K562 (cell line): ENCODE results near the gene ACTR3C. TPM values are rescaled to one million over a fixed set of nuclear protein-coding genes. Genes with fewer than 3 reads are reported as not detected.

Source experiments
- FOSL1 ChIP-seq: fragments of 200-800 bp; sonication (Bioruptor generic); conservative IDR thresholded peaks from 2 replicates; pipeline ENCODE4 v1.6.1; 2016; ENCODE audit warnings: missing genetic modification characterization, missing compliant biosample characterization
- KAT8 ChIP-seq: fragments of 450-650 bp; IDR thresholded peaks from 2 replicates; pipeline ENCODE4 v1.6.1; 2016; ENCODE audit warnings: low read depth, mild to moderate bottlenecking
- KDM5B ChIP-seq: fragments of 200-600 bp; sonication (generic); IDR thresholded peaks from 2 replicates; pipeline ENCODE4 v1.6.1; 2012; ENCODE audit warnings: low read depth, mild to moderate bottlenecking, moderate library complexity, low read length, control low read depth, inconsistent platforms; ENCODE audit not compliant: insufficient replicate concordance
- MAFG ChIP-seq: fragments of 450-650 bp; conservative IDR thresholded peaks from 2 replicates; pipeline ENCODE4 v1.6.1; 2016; ENCODE audit warnings: missing genetic modification characterization, missing compliant biosample characterization
- NEUROD1 ChIP-seq: fragments of 150-350 bp; IDR thresholded peaks from 2 replicates; pipeline ENCODE4 v1.6.1; 2014; ENCODE audit warnings: borderline replicate concordance, low read length, low read depth; ENCODE audit not compliant: partially characterized antibody
- RBFOX2 ChIP-seq: fragments of 200-400 bp; formaldehyde crosslinking; IDR thresholded peaks from 2 replicates; pipeline ENCODE4 v1.6.1; 2017; ENCODE audit warnings: low read depth, mild to moderate bottlenecking, low read length, moderate library complexity
- SETDB1 ChIP-seq: IDR thresholded peaks from one replicate; pipeline ENCODE4 v1.6.1; 2012; ENCODE audit warnings: low read length, control low read depth, inconsistent platforms
- ZNF551 ChIP-seq: fragments of 250-450 bp; sonication (Bioruptor Pico); IDR thresholded peaks from 2 replicates; pipeline ENCODE4 v1.5.0; 2021; ENCODE audit warnings: mild to moderate bottlenecking, moderate library complexity
- polyA plus RNA-seq, 8 experiments: library from polyadenylated mRNA; depleted of rRNA in 4 of 8; stranded (reverse) in 5 of 8; unstranded in 3 of 8; fragments of >200 nt; fragmentation: Nextera tagmentation in 2 of 8; fragmentation: Illumina TruSeq in 1 of 8; extraction: Ambion mirVana in 2 of 8; extraction: Trizol in 1 of 8; gene quantifications; 2 replicates each; pipeline versions ENCODE4 v1.2.1 to v1.2.3, GENCODE V29; 2011 to 2014; ENCODE audit warnings: inconsistent platforms in 1 of 8, missing spikeins in 1 of 8
- total RNA-seq, 7 experiments: library from RNA; depleted of rRNA in 6 of 7; stranded (reverse); fragments of >200 nt in 6 of 7; fragmentation: Illumina TruSeq in 2 of 7; extraction: Trizol in 2 of 7; gene quantifications; 2 replicates each; pipeline versions ENCODE4 v1.2.1 to v1.2.3, GENCODE V29; 2011 to 2021; ENCODE audit warnings: low replicate concordance in 1 of 7
- TF ChIP-seq, protein P1 (sequence below), 2 experiments: fragments of 450-650 bp in 1 of 2; sonication (generic) in 1 of 2; formaldehyde crosslinking in 1 of 2; IDR thresholded peaks; 2 replicates each; pipeline versions ENCODE4 v1.7.1 to v1.9.0; 2016 to 2022; ENCODE audit warnings: inconsistent platforms in 1 of 2, mild to moderate bottlenecking in 1 of 2, missing genetic modification reagents in 1 of 2
- TF ChIP-seq, protein P2 (sequence below): sonication (generic); formaldehyde crosslinking; IDR thresholded peaks from 2 replicates; pipeline ENCODE4 v1.8.0; 2022; ENCODE audit warnings: mild to moderate bottlenecking, missing genetic modification reagents
- TF ChIP-seq, protein P3 (sequence below): fragments of 250-450 bp; sonication (Bioruptor Pico); IDR thresholded peaks from 2 replicates; pipeline ENCODE4 v1.4.0; 2020; ENCODE audit warnings: mild to moderate bottlenecking, moderate library complexity

The ACTR3C gene
- total and polyA plus RNA-seq, 9 of the 15 experiments (the other 6 are each of a cell fraction or from before 2014, with no cell fraction given), result 9.0 to 35.4 (median 13.3) TPM

DNA sequence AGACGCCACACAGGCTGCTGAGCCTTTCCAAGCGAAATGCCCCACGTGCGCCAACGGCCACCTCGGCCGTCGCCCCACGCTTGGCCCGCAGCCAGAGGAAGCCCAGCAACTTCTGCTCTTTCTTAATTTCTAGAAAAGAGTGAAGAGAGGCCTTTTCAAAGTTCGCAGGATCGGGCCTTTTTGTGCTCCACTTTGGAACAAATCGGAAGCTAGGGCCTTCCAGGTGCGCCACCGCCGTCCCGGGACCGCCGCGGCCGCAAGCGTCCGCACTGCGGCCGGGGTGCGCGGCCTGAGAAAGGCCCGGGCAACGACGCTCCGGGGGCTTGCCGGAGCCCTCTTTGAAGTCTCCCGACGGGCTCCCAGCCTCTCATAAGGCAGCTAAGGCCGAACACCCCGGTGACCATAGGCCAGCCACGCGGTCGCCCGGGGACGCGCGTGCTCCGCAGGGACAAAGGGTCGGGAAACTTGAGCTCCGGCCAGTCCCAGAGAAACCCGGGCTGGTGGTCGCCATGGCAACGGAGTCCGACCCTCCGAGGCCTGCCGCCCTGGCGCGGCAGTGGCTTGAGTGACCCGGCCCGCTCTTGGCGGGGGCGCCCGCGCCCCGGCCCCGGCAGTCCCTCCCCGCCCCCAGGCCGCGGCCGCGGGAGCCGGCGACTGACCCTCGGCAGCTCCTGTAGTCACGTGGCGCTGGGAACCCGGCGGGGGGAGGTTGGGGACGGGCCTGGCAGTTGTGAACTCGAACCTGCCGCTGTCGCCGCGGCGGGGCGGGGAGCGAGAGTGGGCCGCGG is 44.9 kb upstream of the ACTR3C start, which contains the start of gene REPIN1 (continued):
- TF ChIP-seq, protein P1, sequence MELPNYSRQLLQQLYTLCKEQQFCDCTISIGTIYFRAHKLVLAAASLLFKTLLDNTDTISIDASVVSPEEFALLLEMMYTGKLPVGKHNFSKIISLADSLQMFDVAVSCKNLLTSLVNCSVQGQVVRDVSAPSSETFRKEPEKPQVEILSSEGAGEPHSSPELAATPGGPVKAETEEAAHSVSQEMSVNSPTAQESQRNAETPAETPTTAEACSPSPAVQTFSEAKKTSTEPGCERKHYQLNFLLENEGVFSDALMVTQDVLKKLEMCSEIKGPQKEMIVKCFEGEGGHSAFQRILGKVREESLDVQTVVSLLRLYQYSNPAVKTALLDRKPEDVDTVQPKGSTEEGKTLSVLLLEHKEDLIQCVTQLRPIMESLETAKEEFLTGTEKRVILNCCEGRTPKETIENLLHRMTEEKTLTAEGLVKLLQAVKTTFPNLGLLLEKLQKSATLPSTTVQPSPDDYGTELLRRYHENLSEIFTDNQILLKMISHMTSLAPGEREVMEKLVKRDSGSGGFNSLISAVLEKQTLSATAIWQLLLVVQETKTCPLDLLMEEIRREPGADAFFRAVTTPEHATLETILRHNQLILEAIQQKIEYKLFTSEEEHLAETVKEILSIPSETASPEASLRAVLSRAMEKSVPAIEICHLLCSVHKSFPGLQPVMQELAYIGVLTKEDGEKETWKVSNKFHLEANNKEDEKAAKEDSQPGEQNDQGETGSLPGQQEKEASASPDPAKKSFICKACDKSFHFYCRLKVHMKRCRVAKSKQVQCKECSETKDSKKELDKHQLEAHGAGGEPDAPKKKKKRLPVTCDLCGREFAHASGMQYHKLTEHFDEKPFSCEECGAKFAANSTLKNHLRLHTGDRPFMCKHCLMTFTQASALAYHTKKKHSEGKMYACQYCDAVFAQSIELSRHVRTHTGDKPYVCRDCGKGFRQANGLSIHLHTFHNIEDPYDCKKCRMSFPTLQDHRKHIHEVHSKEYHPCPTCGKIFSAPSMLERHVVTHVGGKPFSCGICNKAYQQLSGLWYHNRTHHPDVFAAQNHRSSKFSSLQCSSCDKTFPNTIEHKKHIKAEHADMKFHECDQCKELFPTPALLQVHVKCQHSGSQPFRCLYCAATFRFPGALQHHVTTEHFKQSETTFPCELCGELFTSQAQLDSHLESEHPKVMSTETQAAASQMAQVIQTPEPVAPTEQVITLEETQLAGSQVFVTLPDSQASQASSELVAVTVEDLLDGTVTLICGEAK (IDR thresholded peaks at IDR 0.05), result no peak
- TF ChIP-seq, protein P1 (CRISPR knock-in tag; IDR thresholded peaks at IDR 0.05), result no peak; the same call in 1 of the 2 replicates
- TF ChIP-seq NEUROD1, result peak; percentile 78
- TF ChIP-seq MAFG (tag), result no peak
- TF ChIP-seq KDM5B, result peak; percentile 83
- TF ChIP-seq, protein P2, sequence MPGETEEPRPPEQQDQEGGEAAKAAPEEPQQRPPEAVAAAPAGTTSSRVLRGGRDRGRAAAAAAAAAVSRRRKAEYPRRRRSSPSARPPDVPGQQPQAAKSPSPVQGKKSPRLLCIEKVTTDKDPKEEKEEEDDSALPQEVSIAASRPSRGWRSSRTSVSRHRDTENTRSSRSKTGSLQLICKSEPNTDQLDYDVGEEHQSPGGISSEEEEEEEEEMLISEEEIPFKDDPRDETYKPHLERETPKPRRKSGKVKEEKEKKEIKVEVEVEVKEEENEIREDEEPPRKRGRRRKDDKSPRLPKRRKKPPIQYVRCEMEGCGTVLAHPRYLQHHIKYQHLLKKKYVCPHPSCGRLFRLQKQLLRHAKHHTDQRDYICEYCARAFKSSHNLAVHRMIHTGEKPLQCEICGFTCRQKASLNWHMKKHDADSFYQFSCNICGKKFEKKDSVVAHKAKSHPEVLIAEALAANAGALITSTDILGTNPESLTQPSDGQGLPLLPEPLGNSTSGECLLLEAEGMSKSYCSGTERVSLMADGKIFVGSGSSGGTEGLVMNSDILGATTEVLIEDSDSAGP (CRISPR knock-in tag), result 0 out of 2 replicates have a peak, but pooled peaks have one; percentile 11
- no peak for TF ChIP-seq ZNF551 (CRISPR knock-in tag)
- TF ChIP-seq RBFOX2, result peak; percentile 97
- TF ChIP-seq SETDB1, result no peak
- TF ChIP-seq, protein P3, sequence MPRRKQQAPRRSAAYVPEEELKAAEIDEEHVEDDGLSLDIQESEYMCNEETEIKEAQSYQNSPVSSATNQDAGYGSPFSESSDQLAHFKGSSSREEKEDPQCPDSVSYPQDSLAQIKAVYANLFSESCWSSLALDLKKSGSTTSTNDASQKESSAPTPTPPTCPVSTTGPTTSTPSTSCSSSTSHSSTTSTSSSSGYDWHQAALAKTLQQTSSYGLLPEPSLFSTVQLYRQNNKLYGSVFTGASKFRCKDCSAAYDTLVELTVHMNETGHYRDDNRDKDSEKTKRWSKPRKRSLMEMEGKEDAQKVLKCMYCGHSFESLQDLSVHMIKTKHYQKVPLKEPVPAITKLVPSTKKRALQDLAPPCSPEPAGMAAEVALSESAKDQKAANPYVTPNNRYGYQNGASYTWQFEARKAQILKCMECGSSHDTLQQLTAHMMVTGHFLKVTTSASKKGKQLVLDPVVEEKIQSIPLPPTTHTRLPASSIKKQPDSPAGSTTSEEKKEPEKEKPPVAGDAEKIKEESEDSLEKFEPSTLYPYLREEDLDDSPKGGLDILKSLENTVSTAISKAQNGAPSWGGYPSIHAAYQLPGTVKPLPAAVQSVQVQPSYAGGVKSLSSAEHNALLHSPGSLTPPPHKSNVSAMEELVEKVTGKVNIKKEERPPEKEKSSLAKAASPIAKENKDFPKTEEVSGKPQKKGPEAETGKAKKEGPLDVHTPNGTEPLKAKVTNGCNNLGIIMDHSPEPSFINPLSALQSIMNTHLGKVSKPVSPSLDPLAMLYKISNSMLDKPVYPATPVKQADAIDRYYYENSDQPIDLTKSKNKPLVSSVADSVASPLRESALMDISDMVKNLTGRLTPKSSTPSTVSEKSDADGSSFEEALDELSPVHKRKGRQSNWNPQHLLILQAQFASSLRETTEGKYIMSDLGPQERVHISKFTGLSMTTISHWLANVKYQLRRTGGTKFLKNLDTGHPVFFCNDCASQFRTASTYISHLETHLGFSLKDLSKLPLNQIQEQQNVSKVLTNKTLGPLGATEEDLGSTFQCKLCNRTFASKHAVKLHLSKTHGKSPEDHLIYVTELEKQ (CRISPR knock-in tag), result no peak
- peak; percentile 84 for TF ChIP-seq FOSL1
- TF ChIP-seq KAT8, result no peak
